IPS-18c (cell line): Measurements from ENCODE around the gene PLPPR3.
"Not testable (repeated sequence)": the region's sequence is repeated elsewhere in the genome, so short reads cannot be mapped to it uniquely, and the experiment has no call there.

Experiments
- H3K4me3 ChIP-seq: 2 replicates; pipeline ENCODE4 v1.7.0; 2013; ENCODE audit warnings: low read depth, mild to moderate bottlenecking, low read length, moderate library complexity; ENCODE audit not compliant: insufficient read depth
- H3K9me3 ChIP-seq: one replicate; pipeline ENCODE4 v1.6.1; 2013; ENCODE audit warnings: mild to moderate bottlenecking, low read length, moderate library complexity; ENCODE audit not compliant: control insufficient read depth, insufficient read depth

PLPPR3 gene

GRCh38 chr19:858284-858683, 36.5 kb upstream of the PLPPR3 start:
- H3K4me3 ChIP-seq, result no peak overlapping the region
- no peaks in the 10 kb centered on the region for H3K9me3 ChIP-seq

- no peaks in the 10 kb centered on the region for H3K9me3 ChIP-seq
- H3K4me3 ChIP-seq, result no peak overlapping the region
Measured at GRCh38 chr19:855566-856120, 33.9 kb upstream of the PLPPR3 start.

- no peak overlapping the region for H3K4me3 ChIP-seq
- no peaks in the 10 kb centered on the region for H3K9me3 ChIP-seq
Measured at GRCh38 chr19:855142-855541, 33.4 kb upstream of the PLPPR3 start.

GRCh38 chr19:854549-854948, 32.8 kb upstream of the PLPPR3 start:
- H3K4me3 ChIP-seq, result no peak overlapping the region
- H3K9me3 ChIP-seq, result no peaks in the 10 kb centered on the region

GRCh38 chr19:853614-854220, 32.0 kb upstream of the PLPPR3 start:
- H3K9me3 ChIP-seq, H3K4me3 ChIP-seq: not testable (repeated sequence)

- H3K4me3 ChIP-seq, result no peak overlapping the region
- H3K9me3 ChIP-seq, result no peaks in the 10 kb centered on the region
Measured at GRCh38 chr19:853014-853585, 31.3 kb upstream of the PLPPR3 start.

- Histone ChIP-seq H3K4me3 (no peak within 1 kb of the TSS), H3K9me3 (no peaks in the 10 kb centered on the region)
Measured at GRCh38 chr19:852136-853013, 30.6 kb upstream of the PLPPR3 start, which contains the start of gene ELANE. Gene ELANE, plus strand, starts transcription at chr19:852303. Its CDS starts 26 bp downstream, at chr19:852329.

- Histone ChIP-seq H3K4me3 (no peak overlapping the region), H3K9me3 (no peaks in the 10 kb centered on the region)
Measured at GRCh38 chr19:850979-851335, 29.2 kb upstream of the PLPPR3 start.

GRCh38 chr19:850221-850978, 28.6 kb upstream of the PLPPR3 start:
- no peaks in the 10 kb centered on the region for H3K9me3 ChIP-seq
- no peak overlapping the region for H3K4me3 ChIP-seq

- H3K4me3 ChIP-seq, H3K9me3 ChIP-seq: not testable (repeated sequence)
Measured at GRCh38 chr19:849195-849594, 27.4 kb upstream of the PLPPR3 start.

GRCh38 chr19:848386-848921, 26.7 kb upstream of the PLPPR3 start:
- H3K9me3 ChIP-seq, result no peaks in the 10 kb centered on the region
- H3K4me3 ChIP-seq, result no peak overlapping the region

GRCh38 chr19:845707-846521, 24.2 kb upstream of the PLPPR3 start:
- no peak overlapping the region for H3K4me3 ChIP-seq
- no peaks in the 10 kb centered on the region for H3K9me3 ChIP-seq

GRCh38 chr19:844546-844971, 22.8 kb upstream of the PLPPR3 start:
- no peak overlapping the region for H3K4me3 ChIP-seq
- H3K9me3 ChIP-seq, result no peaks in the 10 kb centered on the region

GRCh38 chr19:843836-844545, 22.2 kb upstream of the PLPPR3 start:
- Histone ChIP-seq H3K9me3 (no peaks in the 10 kb centered on the region), H3K4me3 (peak overlapping the region; percentile 43; the same call in 1 of the 2 replicates)

- Histone ChIP-seq H3K4me3 (peak overlapping the region; percentile 43; the same call in 1 of the 2 replicates), H3K9me3 (no peaks in the 10 kb centered on the region)
Measured at GRCh38 chr19:843180-843835, 21.6 kb upstream of the PLPPR3 start.
